Right lobe of liver (tissue), 4 donors: ENCODE measurements around the gene FSTL4.

Source experiments
- POLR2A ChIP-seq: fragments of 450-650 bp; IDR thresholded peaks from one replicate; pipeline ENCODE4 v1.6.1; 2017; ENCODE audit warnings: antibody characterized with exemption, mild to moderate bottlenecking
- TF ChIP-seq, protein P1 (sequence below), 4 donors: fragments of 200-600 bp in 3 of 4; fragments of 450-650 bp in 1 of 4; IDR thresholded peaks; one replicate each; pipeline versions ENCODE4 v1.5.1 to v1.8.0; 2016 to 2022; ENCODE audit warnings: antibody characterized with exemption in 4 of 4, mild to moderate bottlenecking in 2 of 4
- donor health status: DM: no; HTN: no; CAD: no.
- donor health status: DM: no; HTN: no; CAD: no.
- donor health status: DM: no; HTN: yes; CAD: no.

DNA sequence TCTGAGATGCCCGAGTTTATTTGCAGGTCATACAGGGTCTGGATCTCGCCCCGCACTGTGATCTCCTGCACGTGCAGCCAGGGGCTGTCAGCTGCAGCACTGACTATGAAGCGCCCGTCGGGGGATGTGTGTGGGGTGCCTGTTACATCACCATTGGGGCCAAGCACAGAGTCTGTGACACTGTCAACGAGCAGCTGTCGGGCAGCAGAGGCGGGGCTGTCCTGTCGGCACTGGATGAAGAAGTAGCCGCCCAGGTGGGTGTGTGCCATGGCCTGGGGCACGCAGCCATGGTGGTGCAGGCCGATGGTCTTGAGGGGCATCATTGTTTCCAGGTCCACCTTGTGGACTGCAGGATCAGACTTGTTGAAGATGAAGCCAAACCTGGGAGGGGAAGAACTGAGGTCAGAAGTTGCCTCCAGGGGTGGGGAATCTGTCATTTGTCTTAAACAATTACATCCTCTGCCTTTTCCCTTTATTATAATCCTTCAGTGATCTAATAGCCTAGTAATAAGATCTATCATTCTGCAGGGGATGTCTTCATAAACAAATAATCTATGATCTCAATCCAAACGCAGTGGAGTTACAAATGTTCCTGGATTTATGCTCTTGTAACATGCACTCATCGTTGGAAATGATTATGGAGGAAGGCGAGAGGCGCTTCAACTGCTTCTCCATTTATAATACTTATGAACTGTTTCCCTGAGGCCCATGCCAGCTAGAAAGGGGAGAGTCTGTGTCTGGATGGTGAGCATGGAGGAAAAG lies 412.7 kb downstream of the FSTL4 start:
- TF ChIP-seq, protein P1, sequence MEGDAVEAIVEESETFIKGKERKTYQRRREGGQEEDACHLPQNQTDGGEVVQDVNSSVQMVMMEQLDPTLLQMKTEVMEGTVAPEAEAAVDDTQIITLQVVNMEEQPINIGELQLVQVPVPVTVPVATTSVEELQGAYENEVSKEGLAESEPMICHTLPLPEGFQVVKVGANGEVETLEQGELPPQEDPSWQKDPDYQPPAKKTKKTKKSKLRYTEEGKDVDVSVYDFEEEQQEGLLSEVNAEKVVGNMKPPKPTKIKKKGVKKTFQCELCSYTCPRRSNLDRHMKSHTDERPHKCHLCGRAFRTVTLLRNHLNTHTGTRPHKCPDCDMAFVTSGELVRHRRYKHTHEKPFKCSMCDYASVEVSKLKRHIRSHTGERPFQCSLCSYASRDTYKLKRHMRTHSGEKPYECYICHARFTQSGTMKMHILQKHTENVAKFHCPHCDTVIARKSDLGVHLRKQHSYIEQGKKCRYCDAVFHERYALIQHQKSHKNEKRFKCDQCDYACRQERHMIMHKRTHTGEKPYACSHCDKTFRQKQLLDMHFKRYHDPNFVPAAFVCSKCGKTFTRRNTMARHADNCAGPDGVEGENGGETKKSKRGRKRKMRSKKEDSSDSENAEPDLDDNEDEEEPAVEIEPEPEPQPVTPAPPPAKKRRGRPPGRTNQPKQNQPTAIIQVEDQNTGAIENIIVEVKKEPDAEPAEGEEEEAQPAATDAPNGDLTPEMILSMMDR (IDR thresholded peaks at IDR 0.05) = no peak
- TF ChIP-seq POLR2A = no peak
